Central memory CD8-positive, alpha-beta T cell (primary cell): ENCODE data around the gene ITGAL.
"Not testable (repeated sequence)": the region's sequence is repeated elsewhere in the genome, so short reads cannot be mapped to it uniquely, and the experiment has no call there.

Experiments
- ATAC-seq: fragments of 150-1000 bp; cut with Tn5 transposase; replicated peaks from 2 replicates; pipeline ENCODE4 v1.10.0; 2022; ENCODE audit warnings: mild to moderate bottlenecking, moderate FRiP score, moderate number of reproducible peaks; ENCODE audit not compliant: poor library complexity, severe bottlenecking; ENCODE audit errors: extremely low read depth
- DNase-seq, 2 donors: peaks; one replicate each; pipeline ENCODE4 v3.0.0; 2021; ENCODE audit warnings: low spot score in 2 of 2
- H3K27ac Mint-ChIP-seq: one replicate; pipeline ENCODE4 v1.8.0; 2022; ENCODE audit warnings: low read depth, mild to moderate bottlenecking, moderate library complexity, mixed read lengths
- H3K27me3 Mint-ChIP-seq: one replicate; pipeline ENCODE4 v1.8.0; 2022; ENCODE audit warnings: mixed read lengths
- H3K36me3 Mint-ChIP-seq: one replicate; pipeline ENCODE4 v1.8.0; 2022; ENCODE audit warnings: mild to moderate bottlenecking, moderate library complexity, mixed read lengths; ENCODE audit not compliant: insufficient read depth
- H3K4me1 Mint-ChIP-seq: one replicate; pipeline ENCODE4 v1.8.0; 2022; ENCODE audit warnings: mixed read lengths
- H3K4me3 Mint-ChIP-seq: one replicate; pipeline ENCODE4 v1.8.0; 2022; ENCODE audit warnings: mild to moderate bottlenecking, moderate library complexity, mixed read lengths
- H3K9me3 Mint-ChIP-seq: one replicate; pipeline ENCODE4 v1.8.0; 2022; ENCODE audit warnings: mixed read lengths

ITGAL gene

DNA sequence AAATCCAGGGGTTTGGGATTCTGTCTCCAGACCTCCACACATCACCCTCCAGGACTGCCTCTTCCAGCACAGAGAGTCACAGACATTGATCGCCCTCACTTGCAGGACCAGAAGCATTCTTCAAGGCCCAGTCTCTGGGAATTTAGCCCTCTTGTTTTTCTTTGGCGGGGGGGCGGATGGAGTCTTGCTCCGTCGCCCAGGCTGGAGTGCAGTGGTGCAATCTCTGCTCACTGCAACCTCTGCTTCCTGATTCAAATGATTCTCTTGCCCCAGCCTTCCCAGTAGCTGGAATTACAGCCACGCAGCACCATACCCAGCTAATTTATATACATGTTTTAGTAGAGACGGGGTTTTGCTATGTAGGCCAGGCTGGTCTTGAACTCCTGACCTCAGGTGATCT, 8.5 kb upstream of the ITGAL start:
- H3K4me3 Mint-ChIP-seq = no peak overlapping the region
- no peaks in the 10 kb centered on the region for H3K9me3 Mint-ChIP-seq
- peaks cover 10% of the 10 kb centered on the region for H3K4me1 Mint-ChIP-seq
- no peak overlapping the region for H3K27ac Mint-ChIP-seq
- DNase-seq (no peak), ATAC-seq (no peak)
- no peaks in the 10 kb centered on the region for H3K27me3 Mint-ChIP-seq
- peaks cover 2% of the 10 kb centered on the region for H3K36me3 Mint-ChIP-seq

- DNase-seq = no peak
- Mint-ChIP-seq H3K4me1 (peaks cover 50% of the 10 kb centered on the region), H3K27ac (peak overlapping the region; percentile 68), H3K36me3 (peaks cover 33% of the 10 kb centered on the region), H3K9me3 (peaks cover 5% of the 10 kb centered on the region), H3K27me3 (no peaks in the 10 kb centered on the region), H3K4me3 (peak overlapping the region; percentile 48)
- no peak for ATAC-seq
Measured at GRCh38 chr16:30470170-30470512, 2.4 kb upstream of the ITGAL start.

- peaks cover 55% of the 10 kb centered on the region for H3K4me1 Mint-ChIP-seq
- DNase-seq (no peak), ATAC-seq (no peak)
- peak overlapping the region; percentile 68 for H3K27ac Mint-ChIP-seq
- peaks cover 5% of the 10 kb centered on the region for H3K9me3 Mint-ChIP-seq
- peak overlapping the region; percentile 7 for H3K4me3 Mint-ChIP-seq
- H3K36me3 Mint-ChIP-seq = peaks cover 38% of the 10 kb centered on the region
- H3K27me3 Mint-ChIP-seq = no peaks in the 10 kb centered on the region
Measured at GRCh38 chr16:30470632-30470995, 1.9 kb upstream of the ITGAL start.

- Mint-ChIP-seq H3K27me3 (no peaks in the 10 kb centered on the region), H3K27ac (peak overlapping the region; percentile 97), H3K4me3 (peak overlapping the region; percentile 99), H3K9me3 (peaks cover 5% of the 10 kb centered on the region), H3K36me3 (peaks cover 65% of the 10 kb centered on the region), H3K4me1 (peaks cover 72% of the 10 kb centered on the region)
- ATAC-seq (no peak), DNase-seq (peak; percentile 27 to 30)
Measured at GRCh38 chr16:30473231-30474073, 910 bp downstream of the ITGAL start.

- ATAC-seq = no peak
- peaks cover 72% of the 10 kb centered on the region for H3K36me3 Mint-ChIP-seq
Measured at GRCh38 chr16:30474074-30474452, 1.5 kb downstream of the ITGAL start.

GRCh38 chr16:30474684-30475083, 2.1 kb downstream of the ITGAL start:
- peaks cover 73% of the 10 kb centered on the region for H3K4me1 Mint-ChIP-seq
- peaks cover 77% of the 10 kb centered on the region for H3K36me3 Mint-ChIP-seq
- H3K4me3 Mint-ChIP-seq = peak overlapping the region; percentile 99
- peak overlapping the region; percentile 97 for H3K27ac Mint-ChIP-seq
- DNase-seq (no peak), ATAC-seq (no peak)
- peaks cover 5% of the 10 kb centered on the region for H3K9me3 Mint-ChIP-seq
- H3K27me3 Mint-ChIP-seq = no peaks in the 10 kb centered on the region

More at GRCh38 chr16:30474074-30474452, 1.5 kb downstream of the ITGAL start:
- peak overlapping the region; percentile 97 for H3K27ac Mint-ChIP-seq
- no peak for DNase-seq
- H3K4me3 Mint-ChIP-seq = peak overlapping the region; percentile 99
- peaks cover 77% of the 10 kb centered on the region for H3K4me1 Mint-ChIP-seq
- peaks cover 5% of the 10 kb centered on the region for H3K9me3 Mint-ChIP-seq
- no peaks in the 10 kb centered on the region for H3K27me3 Mint-ChIP-seq

- H3K36me3 Mint-ChIP-seq = peaks cover 95% of the 10 kb centered on the region
- peak overlapping the region; percentile 99 for H3K4me3 Mint-ChIP-seq
- peak overlapping the region; percentile 93 for H3K27ac Mint-ChIP-seq
- H3K27me3 Mint-ChIP-seq = no peaks in the 10 kb centered on the region
- peaks cover 70% of the 10 kb centered on the region for H3K4me1 Mint-ChIP-seq
- DNase-seq (no peak), ATAC-seq (no peak)
- peaks cover 5% of the 10 kb centered on the region for H3K9me3 Mint-ChIP-seq
Measured at GRCh38 chr16:30476991-30477390, 4.4 kb downstream of the ITGAL start.

DNA sequence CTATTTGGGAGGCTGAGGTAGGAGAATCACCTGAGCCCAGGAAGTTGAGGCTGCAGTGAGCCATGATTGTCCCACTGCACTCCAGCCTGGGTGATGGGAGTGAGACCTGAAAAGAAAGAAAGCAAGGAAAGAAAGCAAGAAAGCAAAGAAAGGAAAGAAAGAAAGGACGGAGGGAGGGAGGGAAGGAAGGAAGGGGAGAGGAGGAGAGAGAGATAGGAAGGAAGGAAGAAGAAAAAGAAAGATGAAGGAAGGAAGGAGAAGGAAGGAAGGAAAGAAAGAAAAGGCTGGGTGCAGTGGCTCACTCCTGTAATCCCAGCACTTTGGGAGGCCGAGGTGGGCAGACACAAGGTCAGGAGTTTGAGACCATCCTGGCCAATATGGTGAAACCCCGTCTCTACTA, 5.2 kb downstream of the ITGAL start:
- H3K4me1 Mint-ChIP-seq = peaks cover 69% of the 10 kb centered on the region
- not testable (repeated sequence) for H3K9me3 Mint-ChIP-seq, ATAC-seq, DNase-seq, H3K27me3 Mint-ChIP-seq
- H3K27ac Mint-ChIP-seq = peak overlapping the region; percentile 93
- peaks cover 96% of the 10 kb centered on the region for H3K36me3 Mint-ChIP-seq
- peak overlapping the region; percentile 99 for H3K4me3 Mint-ChIP-seq

DNA sequence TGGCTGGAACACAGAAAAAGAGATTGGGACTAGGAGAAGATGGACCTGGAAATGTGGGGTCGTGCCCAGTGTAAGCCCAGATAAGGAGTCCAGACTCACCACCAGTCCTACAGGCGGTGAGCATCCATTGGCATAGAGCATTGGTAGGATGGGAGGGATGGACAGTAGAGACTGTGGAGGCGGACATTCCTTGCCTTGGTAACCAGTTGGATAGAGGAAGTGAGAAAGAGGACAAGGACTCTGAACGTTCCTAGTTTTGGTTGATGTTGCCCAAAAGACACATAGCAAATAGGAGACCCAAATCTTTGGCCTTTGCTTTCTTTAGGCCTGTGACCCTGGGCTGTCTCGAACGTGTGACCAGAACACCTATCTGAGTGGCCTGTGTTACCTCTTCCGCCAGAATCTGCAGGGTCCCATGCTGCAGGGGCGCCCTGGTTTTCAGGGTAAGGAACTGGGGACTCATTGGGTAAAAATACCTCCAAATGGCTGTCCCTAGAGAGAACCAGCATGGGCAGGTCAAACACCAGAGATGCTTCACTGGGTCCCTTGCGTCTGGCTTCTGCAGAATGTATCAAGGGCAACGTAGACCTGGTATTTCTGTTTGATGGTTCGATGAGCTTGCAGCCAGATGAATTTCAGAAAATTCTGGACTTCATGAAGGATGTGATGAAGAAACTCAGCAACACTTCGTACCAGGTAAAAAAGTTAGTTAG, 6.4 kb downstream of the ITGAL start:
- Mint-ChIP-seq H3K4me3 (peak overlapping the region; percentile 99), H3K27me3 (no peaks in the 10 kb centered on the region), H3K36me3 (peaks cover 97% of the 10 kb centered on the region), H3K4me1 (peaks cover 65% of the 10 kb centered on the region), H3K27ac (peak overlapping the region; percentile 93), H3K9me3 (no peaks in the 10 kb centered on the region)
- no peak for DNase-seq
- no peak for ATAC-seq

GRCh38 chr16:30481381-30481780, 8.8 kb downstream of the ITGAL start:
- ATAC-seq (no peak), DNase-seq (no peak)
- Mint-ChIP-seq H3K4me3 (no peak overlapping the region), H3K9me3 (no peaks in the 10 kb centered on the region), H3K27ac (no peak overlapping the region), H3K4me1 (peaks cover 55% of the 10 kb centered on the region), H3K36me3 (peaks cover 98% of the 10 kb centered on the region), H3K27me3 (no peaks in the 10 kb centered on the region)

- no peak for DNase-seq
- Mint-ChIP-seq H3K4me3 (peak overlapping the region; percentile 19), H3K9me3 (no peaks in the 10 kb centered on the region), H3K36me3 (peaks cover 96% of the 10 kb centered on the region), H3K27ac (no peak overlapping the region), H3K4me1 (peaks cover 52% of the 10 kb centered on the region), H3K27me3 (no peaks in the 10 kb centered on the region)
- no peak for ATAC-seq
Measured at GRCh38 chr16:30482366-30482765, 9.8 kb downstream of the ITGAL start.

DNA sequence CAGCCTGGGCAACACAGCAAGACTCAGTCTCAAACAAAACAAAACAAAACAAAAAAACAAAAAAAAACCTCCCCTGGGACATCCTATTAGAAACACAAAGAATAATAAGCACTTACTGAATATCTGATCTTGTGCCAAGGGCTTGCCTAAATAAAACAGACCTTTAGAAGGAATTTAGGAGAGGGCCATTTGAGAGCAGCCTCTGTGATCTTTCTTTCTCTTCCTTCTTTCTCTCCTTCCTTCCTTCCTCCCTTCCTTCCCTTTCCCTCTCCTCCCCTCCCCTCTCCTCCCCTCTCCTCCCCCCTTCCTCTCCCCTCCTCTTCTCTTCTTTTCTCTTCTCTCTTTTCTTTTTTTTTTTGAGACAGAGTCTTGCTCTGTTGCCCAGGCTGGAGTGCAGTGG, 12.3 kb downstream of the ITGAL start:
- Mint-ChIP-seq H3K36me3 (peaks cover 97% of the 10 kb centered on the region), H3K9me3 (no peaks in the 10 kb centered on the region), H3K4me1 (peaks cover 49% of the 10 kb centered on the region), H3K4me3 (peak overlapping the region; percentile 20), H3K27ac (peak overlapping the region; percentile 87), H3K27me3 (no peaks in the 10 kb centered on the region)
- DNase-seq (no peak), ATAC-seq (no peak)
